Ovary (tissue), 3 donors: Measurements from ENCODE around the gene PPP1R1B.

Source experiments
- POLR2A ChIP-seq: fragments of 450-650 bp; IDR thresholded peaks from one replicate; pipeline ENCODE4 v1.6.1; 2017; ENCODE audit warnings: antibody characterized with exemption, mild to moderate bottlenecking, moderate library complexity
- TF ChIP-seq, protein P1 (sequence below), 3 donors: fragments of 450-650 bp in 2 of 3; fragments of 200-600 bp in 1 of 3; IDR thresholded peaks; one replicate each; pipeline versions ENCODE4 v1.5.1 to v1.8.0; 2016 to 2022; ENCODE audit warnings: antibody characterized with exemption in 3 of 3, mild to moderate bottlenecking in 1 of 3
- donor health status: DM: no; HTN: no; CAD: no.

DNA sequence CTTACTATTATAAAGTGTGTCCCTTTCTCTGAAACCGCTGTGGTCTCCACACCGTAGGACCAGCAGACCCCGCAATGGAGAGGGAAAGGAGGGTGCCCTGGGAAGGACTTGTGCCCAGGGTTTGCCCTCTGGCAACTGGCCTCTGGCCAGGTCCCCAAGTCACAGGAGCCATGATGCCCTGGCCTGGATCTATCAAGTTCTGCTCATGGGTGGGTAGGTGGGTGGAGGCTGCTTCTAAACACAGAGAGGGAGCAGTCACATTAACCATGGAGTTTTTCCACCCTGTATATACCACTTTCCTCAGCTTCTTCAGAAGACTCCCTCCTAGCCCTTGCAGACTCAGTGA lies 9.7 kb upstream of the PPP1R1B start:
- TF ChIP-seq, protein P1, sequence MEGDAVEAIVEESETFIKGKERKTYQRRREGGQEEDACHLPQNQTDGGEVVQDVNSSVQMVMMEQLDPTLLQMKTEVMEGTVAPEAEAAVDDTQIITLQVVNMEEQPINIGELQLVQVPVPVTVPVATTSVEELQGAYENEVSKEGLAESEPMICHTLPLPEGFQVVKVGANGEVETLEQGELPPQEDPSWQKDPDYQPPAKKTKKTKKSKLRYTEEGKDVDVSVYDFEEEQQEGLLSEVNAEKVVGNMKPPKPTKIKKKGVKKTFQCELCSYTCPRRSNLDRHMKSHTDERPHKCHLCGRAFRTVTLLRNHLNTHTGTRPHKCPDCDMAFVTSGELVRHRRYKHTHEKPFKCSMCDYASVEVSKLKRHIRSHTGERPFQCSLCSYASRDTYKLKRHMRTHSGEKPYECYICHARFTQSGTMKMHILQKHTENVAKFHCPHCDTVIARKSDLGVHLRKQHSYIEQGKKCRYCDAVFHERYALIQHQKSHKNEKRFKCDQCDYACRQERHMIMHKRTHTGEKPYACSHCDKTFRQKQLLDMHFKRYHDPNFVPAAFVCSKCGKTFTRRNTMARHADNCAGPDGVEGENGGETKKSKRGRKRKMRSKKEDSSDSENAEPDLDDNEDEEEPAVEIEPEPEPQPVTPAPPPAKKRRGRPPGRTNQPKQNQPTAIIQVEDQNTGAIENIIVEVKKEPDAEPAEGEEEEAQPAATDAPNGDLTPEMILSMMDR (IDR thresholded peaks at IDR 0.05), result no peak
- no peak for TF ChIP-seq POLR2A
